Heart right ventricle (tissue), 16 donors: ENCODE data around the gene MIOX. TPM values are rescaled to one million over a fixed set of nuclear protein-coding genes. Genes with fewer than 3 reads are reported as not detected.
A peak's percentile ranks its signal among the peaks of the same experiment; 100 is the strongest.

Experiments used
- ATAC-seq, 8 donors: fragments of 200-7000 bp; cut with Tn5 transposase; one replicate each; pipeline ENCODE4 v1.9.1; 2020; ENCODE audit warnings: mild to moderate bottlenecking in 8 of 8, moderate library complexity in 8 of 8, moderate number of reproducible peaks in 1 of 8
- DNase-seq, 2 donors: peaks; one replicate each; pipeline ENCODE4 v3.0.0-alpha.2; 2020
- H3K27ac ChIP-seq, 10 donors: fragments of 200-600 bp; sonication (generic) in 2 of 10; one replicate each; pipeline versions ENCODE4 v1.5.0 to v1.8.0; 2020 to 2022; ENCODE audit warnings: mild to moderate bottlenecking in 3 of 10
- H3K27me3 ChIP-seq, 7 donors: fragments of 200-600 bp; one replicate each; pipeline ENCODE4 v1.8.0; 2021 to 2022; ENCODE audit warnings: mild to moderate bottlenecking in 2 of 7
- H3K36me3 ChIP-seq, 9 donors: fragments of 200-600 bp; sonication (generic) in 1 of 9; one replicate each; pipeline versions ENCODE4 v1.5.0 to v1.8.0; 2020 to 2022; ENCODE audit warnings: mild to moderate bottlenecking in 2 of 9
- H3K4me1 ChIP-seq, 9 donors: fragments of 200-600 bp; sonication (generic) in 1 of 9; one replicate each; pipeline versions ENCODE4 v1.5.0 to v1.8.0; 2020 to 2022; ENCODE audit warnings: mild to moderate bottlenecking in 4 of 9
- H3K4me3 ChIP-seq, 10 donors: fragments of 200-600 bp; sonication (generic) in 2 of 10; one replicate each; pipeline versions ENCODE4 v1.5.0 to v1.8.0; 2020 to 2022; ENCODE audit warnings: mild to moderate bottlenecking in 7 of 10, moderate library complexity in 2 of 10
- H3K9me3 ChIP-seq, 11 donors: fragments of 200-600 bp in 10 of 11; sonication (generic) in 2 of 11; one replicate each; pipeline versions ENCODE4 v1.5.0 to v1.8.0; 2013 to 2022; ENCODE audit warnings: mild to moderate bottlenecking in 2 of 11, control low read depth in 1 of 11, moderate library complexity in 1 of 11
- WGBS, 2 donors: extraction: QIAGEN DNeasy Blood & Tissue Kit; methylation state at CpG; one replicate each; pipeline ENCODE4 v1.1.7; 2013; ENCODE audit warnings: inconsistent platforms in 1 of 2; 5-methylcytosine and 5-hydroxymethylcytosine counted together
- intact Hi-C, 10 donors: fragments of 100-400 bp; cut with DNase I; formaldehyde crosslinking; loops; one replicate each; pipeline versions ENCODE4 v1.11.1 to v1.14.2; 2022
- polyA plus RNA-seq, 2 donors: library from polyadenylated mRNA; stranded (reverse); fragments of 200-250 nt; gene quantifications; one replicate each; pipeline ENCODE4 v1.2.3, GENCODE V29; 2013
- total RNA-seq, 10 donors: library from RNA; stranded (reverse); fragmentation: NEBNext Ultra II Directional in 3 of 10; extraction: Animal tissue kit (Norgen Biotek cat#: 25700) in 3 of 10; gene quantifications; one replicate each; pipeline versions ENCODE4 v1.2.1 to v1.2.4, GENCODE V29; 2021 to 2023
- TF ChIP-seq, protein P1 (sequence below), 9 donors: fragments of 200-600 bp; sonication (generic) in 2 of 9; IDR thresholded peaks; one replicate each; pipeline versions ENCODE4 v1.5.0 to v1.8.0; 2021 to 2022; ENCODE audit warnings: antibody characterized with exemption in 9 of 9, mild to moderate bottlenecking in 5 of 9, moderate library complexity in 1 of 9
- donor health status: Arrhythmogenic right ventricular cardiomyopathy.
- donor health status: ischemic (EF 13 %, LVEDD 7.1; RV severe dilation, severe dysfunction).
- donor health status: healthy with polysubstance abuse.
- donor health status: DM: no; HTN: yes; CAD: no.
- donor health status: DM: no; HTN: no; CAD: no.
- donor health status: ischemic (EF 25% LVEDD 6.9; RV normal size, moderate dysfunction).
- donor health status: ischemic (EF 25% LVEDD 5.7; RV mildly dilated, moderate dysfunction).
- donor health status: healthy.
- donor health status: DM: yes; HTN: yes; CAD: no.
- donor health status: Ischemic cardiomyopathy.
- donor health status: ischemic (EF 35%, LVEDD 5.7; RV mildly dilated, moderate dysfunction).
- donor health status: nonischemic (EF 11% LVEDD 7.7; RV severe dilation, severe dysfunction).
- donor health status: DM: yes; HTN: yes; CAD: no.
- donor health status: PGD.
- donor health status: ischemic (EF 29% LVEDD 5.4; RV normal size, mild dysfunction).
- donor health status: nonischemic (EF 23%, LVEDD 6.1; RV moderate dilation, normal function).

The MIOX gene
- total and polyA plus RNA-seq, 12 donors, result not detected

DNA sequence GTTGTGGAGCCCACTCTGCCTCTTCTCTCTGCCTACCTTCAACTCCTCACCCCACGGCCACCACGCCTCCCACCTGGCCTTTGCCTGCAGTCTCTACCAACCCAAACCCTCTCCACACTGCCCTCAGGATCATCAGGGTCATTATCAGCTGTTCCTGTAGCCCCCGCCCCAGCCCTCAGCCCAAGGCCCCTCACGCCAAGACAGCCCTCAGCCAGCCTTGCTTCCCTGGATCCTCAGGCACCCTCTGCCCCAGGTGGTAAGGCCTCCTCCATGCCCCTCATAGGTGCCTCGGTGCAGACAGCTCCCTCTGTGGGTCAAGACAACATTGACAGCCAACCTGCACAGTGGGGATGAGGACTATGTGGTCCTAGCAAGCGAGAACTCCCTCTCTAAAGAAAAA is 13.6 kb upstream of the MIOX start:
- Histone ChIP-seq H3K36me3 (peaks cover 0 to 4% (median 0%) of the 10 kb centered on the region in 9 donors), H3K4me1 (peaks cover 31 to 67% (median 58%) of the 10 kb centered on the region in 9 donors), H3K4me3 (peak overlapping the region in 5 of 10 donors; percentile 81 to 98 (median 86)), H3K27me3 (no peaks in the 10 kb centered on the region), H3K9me3 (no peaks in the 10 kb centered on the region), H3K27ac (no peak overlapping the region)
- TF ChIP-seq, protein P1, sequence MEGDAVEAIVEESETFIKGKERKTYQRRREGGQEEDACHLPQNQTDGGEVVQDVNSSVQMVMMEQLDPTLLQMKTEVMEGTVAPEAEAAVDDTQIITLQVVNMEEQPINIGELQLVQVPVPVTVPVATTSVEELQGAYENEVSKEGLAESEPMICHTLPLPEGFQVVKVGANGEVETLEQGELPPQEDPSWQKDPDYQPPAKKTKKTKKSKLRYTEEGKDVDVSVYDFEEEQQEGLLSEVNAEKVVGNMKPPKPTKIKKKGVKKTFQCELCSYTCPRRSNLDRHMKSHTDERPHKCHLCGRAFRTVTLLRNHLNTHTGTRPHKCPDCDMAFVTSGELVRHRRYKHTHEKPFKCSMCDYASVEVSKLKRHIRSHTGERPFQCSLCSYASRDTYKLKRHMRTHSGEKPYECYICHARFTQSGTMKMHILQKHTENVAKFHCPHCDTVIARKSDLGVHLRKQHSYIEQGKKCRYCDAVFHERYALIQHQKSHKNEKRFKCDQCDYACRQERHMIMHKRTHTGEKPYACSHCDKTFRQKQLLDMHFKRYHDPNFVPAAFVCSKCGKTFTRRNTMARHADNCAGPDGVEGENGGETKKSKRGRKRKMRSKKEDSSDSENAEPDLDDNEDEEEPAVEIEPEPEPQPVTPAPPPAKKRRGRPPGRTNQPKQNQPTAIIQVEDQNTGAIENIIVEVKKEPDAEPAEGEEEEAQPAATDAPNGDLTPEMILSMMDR (IDR thresholded peaks at IDR 0.05), result peak in 2 of 9 donors; percentile 3 to 23
- ATAC-seq (no peak), DNase-seq (peak in 1 of 2 donors; percentile 11)
- 81 to 86% methylated on average over 6 of the region's 6 CpGs for WGBS, 2 donors
- intact Hi-C loops, result no loop called here

DNA sequence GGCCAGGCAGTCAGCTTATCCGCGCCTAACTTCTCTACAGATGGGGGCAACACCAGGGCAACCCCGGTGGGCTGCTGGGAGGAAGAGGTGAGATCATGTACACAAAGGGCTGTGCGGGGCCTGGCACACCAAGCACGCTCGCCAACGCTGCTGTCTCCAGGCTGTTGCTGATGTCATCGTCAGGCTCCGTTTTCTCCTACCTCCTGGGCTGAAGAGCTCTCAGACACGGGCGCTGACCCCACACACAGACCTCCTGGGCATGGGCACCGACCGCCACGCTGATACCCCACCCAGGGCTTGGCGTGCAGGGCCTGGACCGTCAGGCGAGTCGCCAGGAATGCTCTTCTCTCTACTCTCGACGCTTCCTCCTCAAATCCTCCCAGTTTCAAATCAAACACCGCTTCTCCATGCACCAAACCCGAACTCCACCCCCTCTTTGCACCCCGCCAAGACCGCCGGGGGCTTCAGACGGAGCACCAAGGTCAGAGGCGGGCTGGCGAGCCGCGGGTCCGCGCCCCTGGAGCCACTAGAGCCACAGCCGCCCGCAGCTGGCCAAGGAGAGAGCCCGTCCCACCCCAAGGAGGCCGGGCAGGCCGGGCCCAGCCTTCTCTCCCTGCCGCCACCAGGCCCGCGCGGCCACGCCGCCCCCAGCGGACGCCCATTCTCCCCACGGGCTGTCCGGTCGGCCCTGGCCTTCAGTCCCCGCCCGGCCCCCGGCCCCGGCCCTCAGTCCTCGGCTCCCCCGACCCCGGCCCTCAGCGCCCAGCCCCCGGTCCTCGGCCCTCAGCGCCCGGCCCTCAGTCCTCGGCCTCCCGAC is 12.6 kb upstream of the MIOX start:
- H3K27me3 ChIP-seq, result peaks cover 0 to 7% (median 3%) of the 10 kb centered on the region in 7 donors
- peak in 1 of 2 donors; percentile 40 for DNase-seq
- H3K27ac ChIP-seq, result peak overlapping the region in 8 of 10 donors; percentile 62 to 90 (median 74)
- intact Hi-C loops, result loop anchor here in 2 of 10 donors (2.0 kb wide), 1 partner anchor 33 kb away; the partner anchor contains the start of gene LMF2 (in 2 of the 2)
- H3K4me1 ChIP-seq, result peaks cover 31 to 57% (median 56%) of the 10 kb centered on the region in 9 donors
- ATAC-seq, result peak in 2 of 8 donors; percentile 23 to 25
- WGBS, 2 donors, result 5 to 10% methylated on average over 35 to 62 of the region's 62 CpGs
- H3K36me3 ChIP-seq, result peaks cover 0 to 4% (median 0%) of the 10 kb centered on the region in 9 donors
- H3K9me3 ChIP-seq, result no peaks in the 10 kb centered on the region
- TF ChIP-seq, protein P1 (IDR thresholded peaks at IDR 0.05), result peak in 1 of 9 donors; percentile 6
- peak overlapping the region; percentile 63 to 98 (median 84) for H3K4me3 ChIP-seq

DNA sequence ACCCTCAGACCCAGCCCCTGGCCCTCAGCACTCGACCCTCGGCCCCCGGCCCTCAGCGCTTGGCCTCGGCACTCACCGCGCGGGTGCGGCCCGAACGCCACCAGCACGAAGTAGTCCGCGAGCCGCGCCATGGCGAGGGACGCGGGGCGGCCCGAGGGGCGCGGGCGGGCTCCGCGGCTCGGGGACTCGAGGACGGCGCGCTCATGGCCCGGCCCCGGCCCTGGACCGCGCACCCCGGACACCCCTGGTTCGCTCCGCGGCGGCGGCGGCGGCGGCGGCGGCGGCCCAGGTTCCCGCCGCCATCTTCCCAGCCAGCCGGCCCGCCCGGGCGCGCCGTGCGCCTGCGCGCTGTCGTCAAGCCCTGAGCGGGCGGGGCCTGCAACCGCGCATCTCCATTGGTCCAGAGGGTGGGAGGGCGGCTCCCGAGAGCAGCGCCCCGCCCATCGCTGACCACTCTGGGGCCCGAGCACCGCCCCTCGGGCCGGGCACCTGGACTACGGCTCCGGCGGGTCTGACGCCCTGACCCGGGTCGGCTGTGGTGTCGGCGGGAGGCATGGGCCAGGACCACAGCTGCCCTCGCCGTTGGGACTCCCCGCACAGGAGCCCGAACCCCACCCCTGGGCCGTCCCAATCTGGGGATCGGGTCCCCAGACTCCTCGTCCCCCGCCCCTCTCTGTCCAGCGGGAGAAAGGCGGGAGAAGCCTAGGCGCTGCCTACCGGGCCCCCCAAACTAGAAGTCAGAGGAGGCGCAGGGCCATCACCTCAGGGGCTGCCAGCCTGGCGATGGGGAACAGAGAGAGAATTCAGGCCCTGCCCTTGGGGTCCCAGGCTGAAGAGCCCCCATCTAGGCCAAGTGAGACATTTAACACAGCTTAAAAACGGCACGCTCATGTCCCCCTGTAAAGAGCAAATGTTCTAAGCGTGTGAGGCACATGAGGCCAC is 11.7 kb upstream of the MIOX start, which contains the start of gene SBF1:
SBF1 (minus strand) TSS at position 326 of the 942 bp plus-strand sequence; CDS start at position 131, 195 bp downstream.
- intact Hi-C loops, result loop anchor here in 3 of 10 donors (1.0 to 2.0 kb wide), 2 partner anchors 32 kb away; partner anchors contain the start of gene LMF2 (in 3 of the 3)

More for the DNA sequence above, 11.7 kb upstream of the MIOX start, which contains the start of gene SBF1:
- Histone ChIP-seq H3K4me1 (peaks cover 29 to 48% (median 46%) of the 10 kb centered on the region in 9 donors), H3K36me3 (peaks cover 0 to 4% (median 0%) of the 10 kb centered on the region in 9 donors), H3K9me3 (no peaks in the 10 kb centered on the region), H3K27me3 (peaks cover 0 to 16% (median 12%) of the 10 kb centered on the region in 7 donors), H3K4me3 (peak within 1 kb of the TSS; percentile 72 to 98 (median 84)), H3K27ac (peak within 1 kb of the TSS in 9 of 10 donors; percentile 68 to 90 (median 80))
- TF ChIP-seq, protein P1 (IDR thresholded peaks at IDR 0.05), result no peak
- DNase-seq (peak; percentile 92 to 94), ATAC-seq (peak; percentile 94 to 99 (median 98))
- WGBS, 2 donors, result 1 to 2% methylated on average over 80 to 93 of the region's 97 CpGs
